ENCODE measurements around the gene GLI1.

DNA sequence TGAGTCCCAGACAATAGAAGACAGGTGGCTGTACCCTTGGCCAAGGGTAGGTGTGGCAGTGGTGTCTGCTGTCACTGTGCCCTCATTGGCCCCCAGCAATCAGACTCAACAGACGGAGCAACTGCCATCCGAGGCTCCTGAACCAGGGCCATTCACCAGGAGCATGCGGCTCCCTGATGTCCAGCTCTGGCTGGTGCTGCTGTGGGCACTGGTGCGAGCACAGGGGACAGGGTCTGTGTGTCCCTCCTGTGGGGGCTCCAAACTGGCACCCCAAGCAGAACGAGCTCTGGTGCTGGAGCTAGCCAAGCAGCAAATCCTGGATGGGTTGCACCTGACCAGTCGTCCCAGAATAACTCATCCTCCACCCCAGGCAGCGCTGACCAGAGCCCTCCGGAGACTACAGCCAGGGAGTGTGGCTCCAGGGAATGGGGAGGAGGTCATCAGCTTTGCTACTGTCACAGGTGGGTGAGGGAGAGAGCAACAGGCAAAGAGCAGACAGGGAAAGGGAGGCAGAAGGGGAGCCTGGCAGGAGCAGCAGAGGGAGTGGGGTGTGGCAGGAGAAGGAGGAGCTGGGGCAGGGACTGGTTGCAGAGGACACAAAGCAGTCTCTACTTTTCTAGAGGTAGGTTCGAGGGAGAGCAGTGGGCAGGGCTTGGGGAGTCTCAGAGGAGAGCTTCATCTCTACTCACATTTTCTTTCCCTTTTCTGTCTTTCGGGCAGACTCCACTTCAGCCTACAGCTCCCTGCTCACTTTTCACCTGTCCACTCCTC is 4.0 kb upstream of the GLI1 start:
- TF ChIP-seq GATA2 (IDR thresholded peaks at IDR 0.05; ENCODE audit: low read depth, low read length), result no peak
- no peak for TF ChIP-seq GATA3 (IDR thresholded peaks at IDR 0.05; ENCODE audit: low read depth, low read length)
